H9 (cell line): Measurements from ENCODE around the gene KBTBD8. TPM values are rescaled to one million over a fixed set of nuclear protein-coding genes. Genes with fewer than 3 reads are reported as not detected.

Experiments used
- DNase-seq: peaks from one replicate; pipeline ENCODE4 v3.0.0-alpha.2; 2017
- H2AFZ ChIP-seq: one replicate; pipeline ENCODE4 v1.6.1; 2013; ENCODE audit warnings: mild to moderate bottlenecking, low read length, control low read depth, moderate library complexity
- H2AK5ac ChIP-seq: 2 replicates; pipeline ENCODE4 v1.6.1; 2013; ENCODE audit warnings: low read length, control low read depth, mixed read lengths; ENCODE audit not compliant: insufficient read length
- H2BK120ac ChIP-seq: one replicate; pipeline ENCODE4 v1.6.1; 2013; ENCODE audit warnings: low read depth, mild to moderate bottlenecking, low read length, control low read depth, inconsistent platforms; ENCODE audit not compliant: poor library complexity, severe bottlenecking
- H2BK12ac ChIP-seq: 2 replicates; pipeline ENCODE4 v1.6.1; 2013; ENCODE audit warnings: low read length, control low read depth, mixed read lengths, low read depth; ENCODE audit not compliant: insufficient read length
- H2BK15ac ChIP-seq: 2 replicates; pipeline ENCODE4 v1.6.1; 2013; ENCODE audit warnings: low read depth, low read length, control low read depth
- H2BK20ac ChIP-seq: one replicate; pipeline ENCODE4 v1.6.1; 2013; ENCODE audit warnings: low read depth, mild to moderate bottlenecking, low read length, control low read depth, inconsistent platforms; ENCODE audit not compliant: poor library complexity, severe bottlenecking
- H2BK5ac ChIP-seq: 2 replicates; pipeline ENCODE4 v1.6.1; 2013; ENCODE audit warnings: low read length, control low read depth, mixed read lengths; ENCODE audit not compliant: insufficient read length
- H3K14ac ChIP-seq: 2 replicates; pipeline ENCODE4 v1.6.1; 2013; ENCODE audit warnings: low read length, control low read depth; ENCODE audit not compliant: insufficient read depth
- H3K18ac ChIP-seq: 2 replicates; pipeline ENCODE4 v1.6.1; 2013; ENCODE audit warnings: low read depth, mild to moderate bottlenecking, mixed read lengths, low read length, control low read depth; ENCODE audit not compliant: insufficient read length
- H3K23ac ChIP-seq: 2 replicates; pipeline ENCODE4 v1.6.1; 2013; ENCODE audit warnings: low read length, control low read depth, mixed read lengths, low read depth; ENCODE audit not compliant: insufficient read length
- H3K23me2 ChIP-seq: 2 replicates; pipeline ENCODE4 v1.6.1; 2013; ENCODE audit warnings: low read depth, mild to moderate bottlenecking, mixed read lengths, low read length, control low read depth; ENCODE audit not compliant: insufficient read length, poor library complexity, severe bottlenecking
- H3K27ac ChIP-seq: 2 replicates; pipeline ENCODE4 v1.5.1; 2013; ENCODE audit warnings: low read length, control low read depth, mixed read lengths, low read depth; ENCODE audit not compliant: insufficient read length
- H3K27me3 ChIP-seq: 2 replicates; pipeline ENCODE4 v1.6.1; 2013; ENCODE audit warnings: low read length, control low read depth, inconsistent platforms; ENCODE audit not compliant: insufficient read depth
- H3K4ac ChIP-seq: 2 replicates; pipeline ENCODE4 v1.6.1; 2013; ENCODE audit warnings: low read depth, mild to moderate bottlenecking, control low read depth, inconsistent platforms, low read length, moderate library complexity
- H3K4me1 ChIP-seq: 2 replicates; pipeline ENCODE4 v1.6.1; 2013; ENCODE audit warnings: low read length, control low read depth, inconsistent platforms; ENCODE audit not compliant: insufficient read depth
- H3K4me2 ChIP-seq: 2 replicates; pipeline ENCODE4 v1.6.1; 2013; ENCODE audit warnings: low read length, control low read depth, mixed read lengths; ENCODE audit not compliant: insufficient read length, insufficient read depth
- H3K56ac ChIP-seq: 2 replicates; pipeline ENCODE4 v1.6.1; 2013; ENCODE audit warnings: low read depth, mild to moderate bottlenecking, mixed read lengths, low read length, control low read depth; ENCODE audit not compliant: insufficient read length
- H3K79me1 ChIP-seq: 2 replicates; pipeline ENCODE4 v1.6.1; 2013; ENCODE audit warnings: low read depth, mild to moderate bottlenecking, moderate library complexity, low read length, control low read depth, inconsistent platforms; ENCODE audit not compliant: insufficient read depth, poor library complexity, severe bottlenecking
- H3K79me2 ChIP-seq: 2 replicates; pipeline ENCODE4 v1.6.1; 2013; ENCODE audit warnings: low read length, control low read depth, inconsistent platforms; ENCODE audit not compliant: insufficient read depth
- H3K9ac ChIP-seq: 2 replicates; pipeline ENCODE4 v1.6.1; 2013; ENCODE audit warnings: low read length, control low read depth, mixed read lengths; ENCODE audit not compliant: insufficient read length; ENCODE audit errors: extremely low read depth
- H3K9me3 ChIP-seq: one replicate; pipeline ENCODE4 v1.6.1; 2013; ENCODE audit warnings: low read depth, low read length, inconsistent platforms; ENCODE audit not compliant: control insufficient read depth
- H3T11ph ChIP-seq: one replicate; pipeline ENCODE4 v1.6.1; 2013; ENCODE audit warnings: mild to moderate bottlenecking, low read length, control low read depth, inconsistent platforms
- H4K20me1 ChIP-seq: one replicate; pipeline ENCODE4 v1.6.1; 2013; ENCODE audit not compliant: control insufficient read depth, insufficient read length, insufficient read depth
- H4K5ac ChIP-seq: 2 replicates; pipeline ENCODE4 v1.6.1; 2013; ENCODE audit warnings: low read depth, mild to moderate bottlenecking, mixed read lengths, low read length, control low read depth; ENCODE audit not compliant: insufficient read length
- H4K8ac ChIP-seq: replicated peaks from 2 replicates; pipeline ENCODE4 v1.6.1; 2013; ENCODE audit warnings: low read length, control low read depth, mixed read lengths, low read depth; ENCODE audit not compliant: insufficient read length
- H4K91ac ChIP-seq: 2 replicates; pipeline ENCODE4 v1.6.1; 2013; ENCODE audit warnings: low read depth, mild to moderate bottlenecking, moderate library complexity, mixed read lengths, low read length, control low read depth; ENCODE audit not compliant: insufficient read length
- H3K27ac Mint-ChIP-seq, 3 experiments: 2 replicates in 2 of 3; 3 replicates in 1 of 3; pipeline ENCODE4 v1.8.0; 2020 to 2021; ENCODE audit warnings: mixed read lengths in 3 of 3, mild to moderate bottlenecking in 1 of 3, moderate library complexity in 1 of 3
- H3K27me3 Mint-ChIP-seq: 2 replicates; pipeline ENCODE4 v1.8.0; 2021; ENCODE audit warnings: low read depth, mild to moderate bottlenecking, moderate library complexity, mixed read lengths
- H3K36me3 Mint-ChIP-seq, 3 experiments: 2 replicates in 2 of 3; 3 replicates in 1 of 3; pipeline ENCODE4 v1.8.0; 2020 to 2021; ENCODE audit warnings: low read depth in 3 of 3, mixed read lengths in 3 of 3; ENCODE audit not compliant: insufficient read depth in 1 of 3
- H3K4me1 Mint-ChIP-seq, 2 experiments: 2 replicates each; pipeline ENCODE4 v1.8.0; 2020; ENCODE audit warnings: mixed read lengths in 2 of 2
- H3K4me3 Mint-ChIP-seq, 2 experiments: 2 replicates in 1 of 2; 3 replicates in 1 of 2; pipeline ENCODE4 v1.8.0; 2020 to 2021; ENCODE audit warnings: mild to moderate bottlenecking in 2 of 2, mixed read lengths in 2 of 2, moderate library complexity in 1 of 2
- H3K9me3 Mint-ChIP-seq, 2 experiments: 2 replicates in 1 of 2; 3 replicates in 1 of 2; pipeline ENCODE4 v1.8.0; 2020; ENCODE audit warnings: mild to moderate bottlenecking in 2 of 2, mixed read lengths in 2 of 2, moderate library complexity in 1 of 2
- WGBS: extraction: QIAGEN DNeasy Blood & Tissue Kit; methylation state at CpG from one replicate; pipeline ENCODE4 v1.1.7; 2013; ENCODE audit warnings: missing lambda C conversion rate, low lambda C conversion rate, mixed read lengths; ENCODE audit not compliant: insufficient read length; ENCODE audit errors: extremely low coverage; 5-methylcytosine and 5-hydroxymethylcytosine counted together
- total RNA-seq: library from RNA; stranded (reverse); gene quantifications from 2 replicates; pipeline ENCODE4 v1.2.1, GENCODE V29; 2021
- TF ChIP-seq, protein P1 (sequence below): fragments of 200-600 bp; sonication (generic); conservative IDR thresholded peaks from 3 replicates; pipeline ENCODE4 v1.8.0; 2021; ENCODE audit warnings: antibody characterized with exemption, mild to moderate bottlenecking

The KBTBD8 gene
- total RNA-seq, 1 experiment from 2014 or later = 16.7 TPM

DNA sequence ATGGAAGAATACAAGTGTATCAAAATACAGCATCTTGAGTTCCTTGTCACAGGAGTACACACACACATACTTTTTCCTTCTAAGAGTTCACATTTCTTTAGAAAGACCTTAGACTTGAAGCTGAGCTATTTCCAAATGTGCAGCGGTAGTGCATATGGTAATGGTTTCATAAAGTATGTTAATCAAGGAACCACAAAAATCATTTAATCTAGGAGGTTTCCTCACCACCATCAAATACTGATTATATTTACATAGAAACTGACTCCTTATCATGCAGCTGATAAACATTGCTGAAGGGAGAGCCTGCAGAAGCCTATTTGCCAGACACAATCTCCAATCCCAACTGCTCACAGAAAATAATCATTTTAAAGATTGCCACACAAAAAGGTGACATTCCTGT lies 40.0 kb upstream of the KBTBD8 start:
- Histone ChIP-seq H2BK15ac (no peak overlapping the region), H3K4me2 (no peak overlapping the region), H4K91ac (no peak overlapping the region), H3K27ac (no peak overlapping the region), H3K14ac (no peak overlapping the region), H3K18ac (no peak overlapping the region), H4K5ac (no peak overlapping the region), H2BK20ac (no peak overlapping the region), H2AFZ (no peak overlapping the region), H4K8ac (no peak overlapping the region), H3K79me1 (no peaks in the 10 kb centered on the region), H2BK5ac (no peak overlapping the region), H3K56ac (no peak overlapping the region), H3T11ph (no peak overlapping the region), H3K4ac (no peak overlapping the region), H3K9me3 (no peaks in the 10 kb centered on the region), H3K23ac (no peak overlapping the region), H3K4me1 (no peaks in the 10 kb centered on the region), H4K20me1 (no peaks in the 10 kb centered on the region), H2BK120ac (no peak overlapping the region), H2BK12ac (no peak overlapping the region), H3K9ac (no peak overlapping the region), H3K23me2 (no peaks in the 10 kb centered on the region), H3K27me3 (no peaks in the 10 kb centered on the region), H2AK5ac (no peak overlapping the region), H3K79me2 (no peaks in the 10 kb centered on the region)
- no CpG with 5 or more reads among the region's 1 CpG for WGBS
- H3K27me3 Mint-ChIP-seq = no peaks in the 10 kb centered on the region
- H3K4me3 Mint-ChIP-seq = no peak overlapping the region
- TF ChIP-seq, protein P1, sequence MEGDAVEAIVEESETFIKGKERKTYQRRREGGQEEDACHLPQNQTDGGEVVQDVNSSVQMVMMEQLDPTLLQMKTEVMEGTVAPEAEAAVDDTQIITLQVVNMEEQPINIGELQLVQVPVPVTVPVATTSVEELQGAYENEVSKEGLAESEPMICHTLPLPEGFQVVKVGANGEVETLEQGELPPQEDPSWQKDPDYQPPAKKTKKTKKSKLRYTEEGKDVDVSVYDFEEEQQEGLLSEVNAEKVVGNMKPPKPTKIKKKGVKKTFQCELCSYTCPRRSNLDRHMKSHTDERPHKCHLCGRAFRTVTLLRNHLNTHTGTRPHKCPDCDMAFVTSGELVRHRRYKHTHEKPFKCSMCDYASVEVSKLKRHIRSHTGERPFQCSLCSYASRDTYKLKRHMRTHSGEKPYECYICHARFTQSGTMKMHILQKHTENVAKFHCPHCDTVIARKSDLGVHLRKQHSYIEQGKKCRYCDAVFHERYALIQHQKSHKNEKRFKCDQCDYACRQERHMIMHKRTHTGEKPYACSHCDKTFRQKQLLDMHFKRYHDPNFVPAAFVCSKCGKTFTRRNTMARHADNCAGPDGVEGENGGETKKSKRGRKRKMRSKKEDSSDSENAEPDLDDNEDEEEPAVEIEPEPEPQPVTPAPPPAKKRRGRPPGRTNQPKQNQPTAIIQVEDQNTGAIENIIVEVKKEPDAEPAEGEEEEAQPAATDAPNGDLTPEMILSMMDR = no peak
- DNase-seq = no peak
- H3K36me3 Mint-ChIP-seq = no peaks in the 10 kb centered on the region
- H3K4me1 Mint-ChIP-seq = peaks cover 4 to 9% of the 10 kb centered on the region in 2 experiments; a peak in 3 of 4 replicates
- no peak overlapping the region for H3K27ac Mint-ChIP-seq
- no peaks in the 10 kb centered on the region for H3K9me3 Mint-ChIP-seq
